ENCODE data around the gene NPC2. TPM values are rescaled to one million over a fixed set of nuclear protein-coding genes. Genes with fewer than 3 reads are reported as not detected.

Gene NPC2
- polyA plus RNA-seq, 1 experiment, result 267 TPM

DNA sequence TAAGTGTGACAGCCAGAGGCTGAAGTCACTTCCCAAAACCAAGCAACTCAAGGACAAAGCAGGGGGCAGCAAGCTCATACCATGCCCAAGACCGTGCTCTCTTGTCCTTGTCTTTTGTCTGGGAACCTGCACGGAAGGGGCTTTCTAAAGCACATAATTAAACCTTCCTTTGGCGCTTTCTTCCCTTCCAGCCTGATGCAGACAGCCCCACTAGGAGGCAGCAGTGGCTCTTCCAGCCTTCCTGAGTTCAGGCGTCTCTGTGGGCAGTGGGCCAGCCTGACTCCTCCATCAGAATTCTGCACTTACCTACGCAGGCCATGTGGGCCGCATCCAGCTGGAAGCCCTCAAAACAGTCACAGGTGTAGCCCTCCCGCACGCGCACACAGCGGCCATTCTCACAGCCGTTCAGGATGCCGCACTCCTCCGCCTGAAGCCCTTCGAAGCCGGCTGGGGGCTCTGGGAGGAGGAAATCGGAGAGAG, 8.1 kb upstream of the NPC2 start:
- Histone ChIP-seq H3K4me3 (ENCODE audit: low read depth, low read length) (no peak overlapping the region), H3K36me3 (ENCODE audit: control insufficient read depth, insufficient read depth, low read length) (no peaks in the 10 kb centered on the region; the same call in 1 of the 2 replicates), H3K27me3 (ENCODE audit: control insufficient read depth, insufficient read depth, low read length) (no peaks in the 10 kb centered on the region)
- TF ChIP-seq CTCF (IDR thresholded peaks at IDR 0.05; ENCODE audit: insufficient read depth, low read depth, low read length), result peak; percentile 92
- POLR2A ChIA-PET, result no interaction called here
- DNase-seq (ENCODE audit: low read depth), result no peak
- CTCF ChIA-PET, result interaction anchor here (0.6 to 7.4 kb wide), 12 partner anchors 10 to 304 kb away, joined by 3 to 66 read pairs (median 3); partner anchors contain the start of gene LTBP2

- no peak for TF ChIP-seq CTCF (IDR thresholded peaks at IDR 0.05; ENCODE audit: insufficient read depth, low read depth, low read length)
Observed at GRCh38 chr14:74500417-74501134, 7.5 kb upstream of the NPC2 start.

DNA sequence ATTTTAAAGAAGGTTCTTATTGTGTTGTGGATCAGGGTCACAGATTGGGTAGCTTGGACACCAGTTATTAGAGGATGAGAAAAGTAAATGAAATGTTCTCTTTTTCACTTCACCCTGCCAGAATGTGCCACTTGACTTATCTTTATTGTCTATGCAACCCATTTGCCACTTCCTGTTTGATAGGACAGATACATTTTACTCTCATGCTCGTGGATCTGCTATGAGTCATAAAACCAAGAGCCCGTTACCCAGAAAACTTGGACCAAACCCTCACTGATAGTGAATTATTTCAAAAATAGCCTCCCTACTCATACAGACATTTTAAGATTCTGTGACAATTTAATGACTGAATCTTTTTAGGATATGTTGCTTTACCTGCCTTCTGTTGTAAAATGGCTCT, 2.3 kb upstream of the NPC2 start:
- ChIA-PET POLR2A (no interaction called here), CTCF (interaction anchor here (1.3 kb wide), 1 partner anchor 13 kb away, joined by 3 read pairs; no protein-coding TSS in a partner anchor)
- TF ChIP-seq CTCF (IDR thresholded peaks at IDR 0.05; ENCODE audit: insufficient read depth, low read depth, low read length), result no peak
- H3K27me3 ChIP-seq (ENCODE audit: control insufficient read depth, insufficient read depth, low read length), result no peaks in the 10 kb centered on the region
- no peak overlapping the region for H3K4me3 ChIP-seq (ENCODE audit: low read depth, low read length)
- no peak for DNase-seq (ENCODE audit: low read depth)
- no peaks in the 10 kb centered on the region for H3K36me3 ChIP-seq (ENCODE audit: control insufficient read depth, insufficient read depth, low read length)

More at GRCh38 chr14:74500417-74501134, 7.5 kb upstream of the NPC2 start:
- Histone ChIP-seq H3K36me3 (ENCODE audit: control insufficient read depth, insufficient read depth, low read length) (no peaks in the 10 kb centered on the region; the same call in 1 of the 2 replicates), H3K27me3 (ENCODE audit: control insufficient read depth, insufficient read depth, low read length) (no peaks in the 10 kb centered on the region), H3K4me3 (ENCODE audit: low read depth, low read length) (no peak overlapping the region)
- CTCF ChIA-PET, result interaction anchor here (0.6 to 7.4 kb wide), 12 partner anchors 11 to 305 kb away, joined by 3 to 66 read pairs (median 4); partner anchors contain the start of gene LTBP2
- POLR2A ChIA-PET, result no interaction called here
- no peak for DNase-seq (ENCODE audit: low read depth)

DNA sequence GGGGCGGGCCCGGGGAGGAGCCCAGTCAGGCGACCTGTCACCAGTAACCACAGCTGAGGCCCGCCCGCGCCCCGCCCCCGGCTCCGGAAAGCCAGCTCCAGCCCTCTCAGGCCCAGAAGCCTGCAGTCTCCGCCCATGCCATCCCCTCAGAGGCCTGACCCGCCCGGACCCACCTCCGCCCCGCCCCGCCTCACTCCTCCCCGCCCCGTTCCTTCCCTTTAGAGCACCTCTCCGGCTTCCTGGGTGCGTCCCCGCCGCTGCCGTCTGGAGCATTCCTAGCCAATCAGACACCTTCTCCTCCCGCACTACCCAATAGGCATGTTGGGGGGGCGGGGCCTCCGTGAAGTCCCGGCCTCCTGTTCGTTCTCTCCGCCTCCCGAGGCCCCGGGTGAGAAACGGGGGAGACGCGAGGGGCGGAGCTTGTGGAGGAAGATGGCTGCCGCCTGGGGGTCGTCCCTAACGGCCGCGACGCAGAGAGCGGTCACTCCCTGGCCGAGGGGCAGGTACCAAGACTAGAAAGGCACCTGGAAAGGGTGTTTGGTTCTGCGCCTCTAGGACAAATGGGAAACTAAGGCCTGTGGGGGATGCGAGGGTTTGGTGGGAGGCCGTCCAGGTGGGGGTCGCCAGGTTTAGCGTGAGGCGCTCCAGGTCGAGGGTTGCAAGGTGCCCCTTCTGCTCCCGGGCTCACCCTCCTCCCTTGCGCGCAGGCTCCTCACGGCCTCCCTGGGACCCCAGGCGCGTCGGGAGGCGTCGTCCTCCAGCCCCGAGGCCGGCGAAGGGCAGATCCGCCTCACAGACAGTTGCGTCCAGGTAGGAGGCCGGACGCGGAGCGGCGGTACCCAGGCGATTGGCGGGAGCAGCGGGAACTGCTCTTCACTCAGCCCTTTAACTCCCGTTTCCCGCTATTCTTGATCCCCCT, 497 bp upstream of the NPC2 start, which contains the start of gene ISCA2:
TSS of gene ISCA2 (plus strand) at position 423 of the 919 bp plus-strand sequence. CDS start at position 433, 10 bp downstream.
- ChIA-PET CTCF (interaction anchor here (0.6 to 1.6 kb wide), 7 partner anchors 8 to 130 kb away, joined by 3 to 7 read pairs (median 6); partner anchors contain the start of gene LTBP2), POLR2A (interaction anchor here (0.6 kb wide), 1 partner anchor 140 kb away, joined by 4 read pairs; no protein-coding TSS in a partner anchor)
- Histone ChIP-seq H3K27me3 (ENCODE audit: control insufficient read depth, insufficient read depth, low read length) (no peaks in the 10 kb centered on the region), H3K4me3 (ENCODE audit: low read depth, low read length) (peak within 1 kb of the TSS; percentile 99), H3K36me3 (ENCODE audit: control insufficient read depth, insufficient read depth, low read length) (no peaks in the 10 kb centered on the region)
- peak; percentile 97 for DNase-seq (ENCODE audit: low read depth)
- TF ChIP-seq CTCF (IDR thresholded peaks at IDR 0.05; ENCODE audit: insufficient read depth, low read depth, low read length), result no peak
